8988T (cell line): ENCODE data around the gene CHI3L2.
"Not testable (repeated sequence)": the region's sequence is repeated elsewhere in the genome, so short reads cannot be mapped to it uniquely, and the experiment has no call there.

Source experiments
- DNase-seq: peaks from one replicate; pipeline ENCODE4 v3.0.0; 2011

The CHI3L2 gene

GRCh38 chr1:111202707-111203623 lies 24.5 kb upstream of the CHI3L2 start:
- no peak for DNase-seq

- no peak for DNase-seq
Observed at GRCh38 chr1:111203681-111204200, 23.8 kb upstream of the CHI3L2 start.

- no peak for DNase-seq
Observed at GRCh38 chr1:111204201-111204982, 23.1 kb upstream of the CHI3L2 start.

- DNase-seq, result no peak
Observed at GRCh38 chr1:111204983-111205713, 22.4 kb upstream of the CHI3L2 start.

GRCh38 chr1:111205714-111206050 lies 21.8 kb upstream of the CHI3L2 start:
- no peak for DNase-seq

GRCh38 chr1:111208921-111209320 lies 18.6 kb upstream of the CHI3L2 start:
- no peak for DNase-seq

- DNase-seq, result no peak
Observed at GRCh38 chr1:111209622-111210021, 17.9 kb upstream of the CHI3L2 start.

GRCh38 chr1:111211921-111212320 lies 15.6 kb upstream of the CHI3L2 start:
- DNase-seq, result no peak

GRCh38 chr1:111212634-111213335 lies 14.7 kb upstream of the CHI3L2 start:
- DNase-seq, result no peak

GRCh38 chr1:111213412-111213811 lies 14.1 kb upstream of the CHI3L2 start:
- no peak for DNase-seq

GRCh38 chr1:111214074-111214801 lies 13.3 kb upstream of the CHI3L2 start:
- no peak for DNase-seq

- DNase-seq, result no peak
Observed at GRCh38 chr1:111214884-111215283, 12.6 kb upstream of the CHI3L2 start.

GRCh38 chr1:111215285-111215684 lies 12.2 kb upstream of the CHI3L2 start:
- DNase-seq, result not testable (repeated sequence)

GRCh38 chr1:111216751-111217150 lies 10.8 kb upstream of the CHI3L2 start:
- no peak for DNase-seq

GRCh38 chr1:111217183-111217910 lies 10.2 kb upstream of the CHI3L2 start:
- no peak for DNase-seq

GRCh38 chr1:111218701-111219556 lies 8.6 kb upstream of the CHI3L2 start:
- no peak for DNase-seq

- DNase-seq, result no peak
Observed at GRCh38 chr1:111219557-111220286, 7.8 kb upstream of the CHI3L2 start.

- DNase-seq, result no peak
Observed at GRCh38 chr1:111220302-111220890, 7.1 kb upstream of the CHI3L2 start.

- no peak for DNase-seq
Observed at GRCh38 chr1:111221276-111221632, 6.3 kb upstream of the CHI3L2 start.
